Smooth muscle cell (in vitro differentiated cells): ENCODE data around the gene TMEM120A. TPM values are rescaled to one million over a fixed set of nuclear protein-coding genes. Genes with fewer than 3 reads are reported as not detected.

Experiments used
- DNase-seq: peaks from one replicate; lab custom pipeline; 2025; ENCODE audit not compliant: unreplicated experiment; lab: John Stamatoyannopoulos, UW
- H2AFZ ChIP-seq: fragments of 200-600 bp; sonication (generic); 2 replicates; pipeline ENCODE4 v1.6.0; 2016; ENCODE audit warnings: antibody characterized with exemption, low read depth, mild to moderate bottlenecking
- H3F3A ChIP-seq: fragments of 200-600 bp; sonication (generic); 2 replicates; pipeline ENCODE4 v1.6.0; 2017; ENCODE audit warnings: antibody characterized with exemption, low read depth
- H3K27ac ChIP-seq: fragments of 200-600 bp; sonication (generic); 2 replicates; pipeline ENCODE4 v1.5.1; 2016; ENCODE audit warnings: low read depth, mild to moderate bottlenecking
- H3K27me3 ChIP-seq: fragments of 200-600 bp; sonication (generic); 2 replicates; pipeline ENCODE4 v1.6.1; 2016; ENCODE audit warnings: low read depth, mild to moderate bottlenecking
- H3K36me3 ChIP-seq: fragments of 200-600 bp; sonication (generic); 2 replicates; pipeline ENCODE4 v1.5.1; 2016; ENCODE audit warnings: low read depth
- H3K4me1 ChIP-seq: fragments of 200-600 bp; sonication (generic); 2 replicates; pipeline ENCODE4 v1.5.1; 2016; ENCODE audit warnings: low read depth
- H3K4me2 ChIP-seq: fragments of 200-600 bp; sonication (generic); 2 replicates; pipeline ENCODE4 v1.6.0; 2016; ENCODE audit warnings: mild to moderate bottlenecking
- H3K4me3 ChIP-seq: fragments of 200-600 bp; sonication (generic); 2 replicates; pipeline ENCODE4 v1.5.1; 2016; ENCODE audit warnings: mild to moderate bottlenecking
- H3K79me2 ChIP-seq: fragments of 200-600 bp; sonication (generic); 2 replicates; pipeline ENCODE4 v1.6.0; 2016; ENCODE audit warnings: low read depth, mild to moderate bottlenecking
- H3K9ac ChIP-seq: fragments of 200-600 bp; sonication (generic); 2 replicates; pipeline ENCODE4 v1.6.0; 2016; ENCODE audit warnings: low read depth
- H3K9me3 ChIP-seq: fragments of 200-600 bp; sonication (generic); replicated peaks from 2 replicates; pipeline ENCODE4 v1.5.1; 2016; ENCODE audit warnings: low read depth
- H4K20me1 ChIP-seq: fragments of 200-600 bp; sonication (generic); 2 replicates; pipeline ENCODE4 v1.6.0; 2016; ENCODE audit warnings: low read depth
- CTCF ChIP-seq: fragments of 200-600 bp; sonication (generic); IDR thresholded peaks from 2 replicates; pipeline ENCODE4 v1.5.1; 2017; ENCODE audit warnings: borderline replicate concordance, mild to moderate bottlenecking, antibody characterized with exemption; ENCODE audit not compliant: insufficient read depth, poor library complexity, severe bottlenecking
- WGBS: methylation state at CpG from one replicate; pipeline ENCODE4 v1.1.7; 2016; ENCODE audit warnings: low lambda C conversion rate; 5-methylcytosine and 5-hydroxymethylcytosine counted together
- polyA plus RNA-seq: library from polyadenylated mRNA; unstranded; fragments of >200 nt; fragmentation: Nextera tagmentation; extraction: Ambion mirVana; gene quantifications from 2 replicates; pipeline ENCODE4 v1.2.1, GENCODE V29; 2016
- total RNA-seq: library from RNA; depleted of rRNA; stranded (reverse); fragments of >200 nt; gene quantifications from 2 replicates; pipeline ENCODE4 v1.2.3, GENCODE V29; 2014

The TMEM120A gene
- total and polyA plus RNA-seq, 2 experiments from 2014 or later, result 20.3 to 37.2 TPM

DNA sequence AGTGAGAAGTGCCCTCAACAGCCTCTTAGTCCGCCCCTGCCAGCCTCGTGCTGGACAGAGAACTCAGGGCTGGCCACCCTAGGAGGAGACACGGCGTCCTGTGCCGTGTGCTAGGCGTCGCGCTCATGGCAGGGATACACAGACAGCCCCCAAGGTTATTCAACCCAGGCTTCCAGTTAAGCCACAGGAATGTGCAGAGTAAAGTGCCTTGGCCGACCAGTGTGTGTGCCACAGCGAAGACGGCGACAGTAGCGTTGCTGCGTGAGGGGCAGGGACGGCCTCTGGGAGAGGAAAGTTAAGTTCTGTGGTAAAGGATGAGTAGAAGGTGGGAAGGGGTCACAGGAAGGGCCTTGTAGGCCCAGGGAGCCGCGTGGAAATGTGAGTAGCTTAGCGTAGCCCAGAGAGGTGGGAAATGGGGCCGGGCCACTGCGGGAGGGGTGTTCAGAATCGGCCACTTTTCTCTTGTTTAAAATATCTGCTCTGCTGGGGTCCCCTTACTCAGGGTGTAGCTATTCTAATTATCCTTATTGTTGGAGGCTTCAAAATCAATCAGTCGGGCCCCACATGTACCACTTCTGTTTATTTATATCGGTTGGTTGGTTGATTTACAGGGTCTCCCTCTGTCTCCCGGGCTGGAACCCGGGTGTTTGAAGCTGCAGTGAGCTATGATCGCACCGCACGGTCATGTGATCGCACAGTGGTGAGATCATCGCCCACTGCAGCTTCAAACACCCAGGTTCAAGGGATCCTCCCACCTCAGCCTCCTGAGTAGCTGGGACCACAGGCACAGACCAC is 24.5 kb downstream of the TMEM120A start:
- Histone ChIP-seq H3K4me1 (no peaks in the 10 kb centered on the region), H3K36me3 (no peaks in the 10 kb centered on the region), H3F3A (no peaks in the 10 kb centered on the region), H3K4me2 (no peak overlapping the region), H3K9me3 (no peaks in the 10 kb centered on the region), H3K4me3 (no peak overlapping the region), H3K27ac (no peak overlapping the region), H3K27me3 (no peaks in the 10 kb centered on the region), H3K9ac (no peak overlapping the region), H4K20me1 (peaks cover 5% of the 10 kb centered on the region), H3K79me2 (no peaks in the 10 kb centered on the region), H2AFZ (no peak overlapping the region)
- TF ChIP-seq CTCF, result no peak
- no peak for DNase-seq
- WGBS, result 73% methylated on average over 30 of the region's 30 CpGs

DNA sequence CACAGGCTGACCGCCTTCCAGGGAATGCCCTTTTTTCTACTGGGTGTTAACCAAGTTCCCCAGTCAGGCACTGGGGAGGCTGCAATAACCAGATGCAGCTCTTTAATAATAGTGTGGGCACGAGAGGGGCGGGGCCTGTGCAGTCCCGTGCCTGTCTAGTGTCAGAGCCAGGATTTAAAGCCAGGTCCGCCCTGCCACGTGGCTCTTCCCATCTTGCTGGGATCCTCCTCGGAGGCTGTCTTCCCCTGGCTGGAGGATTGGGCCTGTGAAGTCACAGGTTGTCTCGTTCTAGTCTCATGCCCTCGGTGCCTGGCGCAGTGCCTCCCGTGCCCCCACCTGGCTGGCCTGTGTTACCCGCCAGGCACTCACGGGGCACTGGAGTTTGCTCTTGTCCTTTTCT is 25.2 kb downstream of the TMEM120A start:
- Histone ChIP-seq H3K27ac (no peak overlapping the region), H3K79me2 (no peaks in the 10 kb centered on the region), H3K36me3 (no peaks in the 10 kb centered on the region), H3K9me3 (no peaks in the 10 kb centered on the region), H4K20me1 (peaks cover 5% of the 10 kb centered on the region), H3K4me2 (no peak overlapping the region), H3K4me3 (no peak overlapping the region), H3K9ac (no peak overlapping the region), H3K27me3 (no peaks in the 10 kb centered on the region), H3K4me1 (no peaks in the 10 kb centered on the region), H3F3A (no peaks in the 10 kb centered on the region), H2AFZ (no peak overlapping the region)
- no peak for DNase-seq
- WGBS, result 78% methylated on average over 13 of the region's 13 CpGs
- TF ChIP-seq CTCF, result no peak

- DNase-seq, result no peak
- Histone ChIP-seq H3K4me2 (no peak overlapping the region), H3K9me3 (no peaks in the 10 kb centered on the region), H4K20me1 (peaks cover 5% of the 10 kb centered on the region), H3K36me3 (no peaks in the 10 kb centered on the region), H3F3A (no peaks in the 10 kb centered on the region), H3K27me3 (no peaks in the 10 kb centered on the region), H3K4me1 (peaks cover 1% of the 10 kb centered on the region), H3K4me3 (no peak overlapping the region), H3K27ac (no peak overlapping the region), H2AFZ (no peak overlapping the region), H3K79me2 (no peaks in the 10 kb centered on the region), H3K9ac (no peak overlapping the region)
- no peak for TF ChIP-seq CTCF
- WGBS, result 93% methylated on average over 12 of the region's 12 CpGs
These were observed 25.8 kb downstream of the TMEM120A start for GRCh38 chr7:75968561-75969001.

- no peaks in the 10 kb centered on the region for H3F3A ChIP-seq
- H4K20me1 ChIP-seq, result peaks cover 5% of the 10 kb centered on the region
- H2AFZ ChIP-seq, result no peak overlapping the region
- no peak overlapping the region for H3K4me3 ChIP-seq
- H3K9ac ChIP-seq, result no peak overlapping the region
- H3K27me3 ChIP-seq, result no peaks in the 10 kb centered on the region
- no peak overlapping the region for H3K27ac ChIP-seq
- H3K79me2 ChIP-seq, result no peaks in the 10 kb centered on the region
- no peaks in the 10 kb centered on the region for H3K36me3 ChIP-seq
- no peak overlapping the region for H3K4me2 ChIP-seq
- H3K4me1 ChIP-seq, result peaks cover 7% of the 10 kb centered on the region
- no peaks in the 10 kb centered on the region for H3K9me3 ChIP-seq
- 95% methylated on average over 10 of the region's 10 CpGs for WGBS
- no peak for DNase-seq
- no peak for TF ChIP-seq CTCF
These were observed 26.4 kb downstream of the TMEM120A start for GRCh38 chr7:75968012-75968411.
